ENCODE data around the gene BTK.

DNA sequence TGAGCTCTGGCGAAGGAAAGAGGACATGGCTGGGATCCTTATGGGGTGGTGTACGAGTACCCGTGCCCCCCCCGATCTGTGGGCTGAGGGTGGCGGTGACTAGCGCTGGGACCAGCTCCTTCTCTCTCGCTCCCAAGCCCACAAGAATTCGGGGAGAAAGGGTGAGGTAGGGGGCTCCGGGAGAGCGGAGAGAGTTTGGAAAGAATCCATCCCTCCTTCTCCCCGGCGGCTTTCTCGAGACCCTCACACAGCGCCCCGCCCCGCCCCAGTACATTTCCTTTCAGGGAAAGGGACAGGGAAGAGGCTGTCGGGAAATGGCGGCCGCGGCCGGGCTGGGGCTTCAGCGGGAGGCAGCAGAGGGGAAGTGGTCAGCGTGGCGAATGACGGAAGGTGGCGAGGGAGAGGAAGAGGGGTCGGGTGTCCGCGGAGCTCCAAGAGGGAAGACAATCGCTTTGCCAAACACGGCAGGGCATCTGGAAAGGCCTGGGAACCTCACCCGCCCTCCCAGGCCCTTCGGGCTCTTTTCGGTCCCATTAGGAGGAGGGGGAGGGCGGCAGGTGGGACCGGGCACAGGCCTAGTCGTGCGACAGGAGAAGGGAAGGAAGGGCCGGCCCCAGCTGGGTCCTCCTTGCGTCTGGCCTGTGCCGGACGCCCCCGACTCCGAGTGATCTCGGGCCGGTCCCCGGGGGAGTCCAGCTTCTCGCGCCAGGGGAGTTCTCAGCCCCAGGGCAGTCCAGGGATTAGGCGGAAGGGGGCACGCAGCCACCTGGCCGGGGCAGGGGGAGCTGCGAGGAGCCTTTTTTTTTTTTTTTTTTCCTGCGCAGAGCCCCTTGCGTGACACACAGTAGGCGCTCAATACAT, 32.2 kb upstream of the BTK start:
- TF ChIP-seq, protein P1, sequence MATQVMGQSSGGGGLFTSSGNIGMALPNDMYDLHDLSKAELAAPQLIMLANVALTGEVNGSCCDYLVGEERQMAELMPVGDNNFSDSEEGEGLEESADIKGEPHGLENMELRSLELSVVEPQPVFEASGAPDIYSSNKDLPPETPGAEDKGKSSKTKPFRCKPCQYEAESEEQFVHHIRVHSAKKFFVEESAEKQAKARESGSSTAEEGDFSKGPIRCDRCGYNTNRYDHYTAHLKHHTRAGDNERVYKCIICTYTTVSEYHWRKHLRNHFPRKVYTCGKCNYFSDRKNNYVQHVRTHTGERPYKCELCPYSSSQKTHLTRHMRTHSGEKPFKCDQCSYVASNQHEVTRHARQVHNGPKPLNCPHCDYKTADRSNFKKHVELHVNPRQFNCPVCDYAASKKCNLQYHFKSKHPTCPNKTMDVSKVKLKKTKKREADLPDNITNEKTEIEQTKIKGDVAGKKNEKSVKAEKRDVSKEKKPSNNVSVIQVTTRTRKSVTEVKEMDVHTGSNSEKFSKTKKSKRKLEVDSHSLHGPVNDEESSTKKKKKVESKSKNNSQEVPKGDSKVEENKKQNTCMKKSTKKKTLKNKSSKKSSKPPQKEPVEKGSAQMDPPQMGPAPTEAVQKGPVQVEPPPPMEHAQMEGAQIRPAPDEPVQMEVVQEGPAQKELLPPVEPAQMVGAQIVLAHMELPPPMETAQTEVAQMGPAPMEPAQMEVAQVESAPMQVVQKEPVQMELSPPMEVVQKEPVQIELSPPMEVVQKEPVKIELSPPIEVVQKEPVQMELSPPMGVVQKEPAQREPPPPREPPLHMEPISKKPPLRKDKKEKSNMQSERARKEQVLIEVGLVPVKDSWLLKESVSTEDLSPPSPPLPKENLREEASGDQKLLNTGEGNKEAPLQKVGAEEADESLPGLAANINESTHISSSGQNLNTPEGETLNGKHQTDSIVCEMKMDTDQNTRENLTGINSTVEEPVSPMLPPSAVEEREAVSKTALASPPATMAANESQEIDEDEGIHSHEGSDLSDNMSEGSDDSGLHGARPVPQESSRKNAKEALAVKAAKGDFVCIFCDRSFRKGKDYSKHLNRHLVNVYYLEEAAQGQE (IDR thresholded peaks at IDR 0.05; ENCODE audit: insufficient replicate concordance, low read depth) = no peak
- TF ChIP-seq, protein P2, sequence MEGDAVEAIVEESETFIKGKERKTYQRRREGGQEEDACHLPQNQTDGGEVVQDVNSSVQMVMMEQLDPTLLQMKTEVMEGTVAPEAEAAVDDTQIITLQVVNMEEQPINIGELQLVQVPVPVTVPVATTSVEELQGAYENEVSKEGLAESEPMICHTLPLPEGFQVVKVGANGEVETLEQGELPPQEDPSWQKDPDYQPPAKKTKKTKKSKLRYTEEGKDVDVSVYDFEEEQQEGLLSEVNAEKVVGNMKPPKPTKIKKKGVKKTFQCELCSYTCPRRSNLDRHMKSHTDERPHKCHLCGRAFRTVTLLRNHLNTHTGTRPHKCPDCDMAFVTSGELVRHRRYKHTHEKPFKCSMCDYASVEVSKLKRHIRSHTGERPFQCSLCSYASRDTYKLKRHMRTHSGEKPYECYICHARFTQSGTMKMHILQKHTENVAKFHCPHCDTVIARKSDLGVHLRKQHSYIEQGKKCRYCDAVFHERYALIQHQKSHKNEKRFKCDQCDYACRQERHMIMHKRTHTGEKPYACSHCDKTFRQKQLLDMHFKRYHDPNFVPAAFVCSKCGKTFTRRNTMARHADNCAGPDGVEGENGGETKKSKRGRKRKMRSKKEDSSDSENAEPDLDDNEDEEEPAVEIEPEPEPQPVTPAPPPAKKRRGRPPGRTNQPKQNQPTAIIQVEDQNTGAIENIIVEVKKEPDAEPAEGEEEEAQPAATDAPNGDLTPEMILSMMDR (IDR thresholded peaks at IDR 0.05; ENCODE audit: insufficient read depth, low read length) = no peak
- TF ChIP-seq POLR2AphosphoS5 (IDR thresholded peaks at IDR 0.05; ENCODE audit: low read depth) (no peak; the same call in 1 of the 2 replicates), SPI1 (IDR thresholded peaks at IDR 0.05; ENCODE audit: borderline replicate concordance, low read depth) (peak; percentile 68), GABPA (IDR thresholded peaks at IDR 0.05; ENCODE audit: low read depth) (no peak)
